ENCODE measurements around the gene SLC1A4.
"Not testable (repeated sequence)": the region's sequence is repeated elsewhere in the genome, so short reads cannot be mapped to it uniquely, and the experiment has no call there.

Gene SLC1A4

DNA sequence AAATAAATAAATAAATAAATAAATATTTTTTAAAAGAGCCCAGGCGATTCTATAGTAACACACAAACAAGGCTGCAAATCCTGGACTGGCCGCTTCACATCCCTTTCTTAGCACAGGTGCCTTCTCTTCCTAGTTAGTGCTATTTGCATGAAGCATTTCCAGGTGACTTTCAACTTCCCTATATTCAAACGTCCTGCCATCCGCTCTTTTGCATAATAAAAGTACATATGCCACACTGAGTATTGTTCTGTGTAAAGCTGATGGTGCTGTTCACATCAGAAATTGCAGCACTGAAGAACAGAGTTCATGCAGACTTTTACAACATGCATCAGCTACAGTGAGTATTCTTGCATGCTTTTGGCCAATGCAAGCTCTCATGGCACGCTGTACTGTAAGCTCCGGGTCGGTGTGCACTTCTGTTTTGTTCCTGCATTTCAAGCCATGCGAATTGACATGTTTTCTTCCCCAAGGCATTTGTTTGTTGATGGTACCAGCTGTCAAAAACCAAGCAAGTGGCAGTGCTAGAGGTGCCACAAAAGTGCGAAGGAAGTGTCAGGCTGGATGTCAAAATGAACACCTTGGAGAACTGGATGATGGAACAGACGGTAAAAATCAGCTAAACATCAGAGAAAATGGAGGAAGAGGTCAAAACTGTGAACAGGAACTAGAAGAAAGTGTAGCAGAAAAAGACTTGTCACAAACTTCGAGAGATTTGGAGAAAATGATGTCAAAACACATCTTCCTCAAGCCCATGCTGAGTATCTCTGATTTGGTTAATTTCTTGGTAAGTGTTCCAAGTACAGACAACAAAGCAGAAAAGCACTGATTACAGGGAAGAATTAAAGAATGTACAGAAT is 41.5 kb downstream of the SLC1A4 start:
- DNase-seq: no peak

DNA sequence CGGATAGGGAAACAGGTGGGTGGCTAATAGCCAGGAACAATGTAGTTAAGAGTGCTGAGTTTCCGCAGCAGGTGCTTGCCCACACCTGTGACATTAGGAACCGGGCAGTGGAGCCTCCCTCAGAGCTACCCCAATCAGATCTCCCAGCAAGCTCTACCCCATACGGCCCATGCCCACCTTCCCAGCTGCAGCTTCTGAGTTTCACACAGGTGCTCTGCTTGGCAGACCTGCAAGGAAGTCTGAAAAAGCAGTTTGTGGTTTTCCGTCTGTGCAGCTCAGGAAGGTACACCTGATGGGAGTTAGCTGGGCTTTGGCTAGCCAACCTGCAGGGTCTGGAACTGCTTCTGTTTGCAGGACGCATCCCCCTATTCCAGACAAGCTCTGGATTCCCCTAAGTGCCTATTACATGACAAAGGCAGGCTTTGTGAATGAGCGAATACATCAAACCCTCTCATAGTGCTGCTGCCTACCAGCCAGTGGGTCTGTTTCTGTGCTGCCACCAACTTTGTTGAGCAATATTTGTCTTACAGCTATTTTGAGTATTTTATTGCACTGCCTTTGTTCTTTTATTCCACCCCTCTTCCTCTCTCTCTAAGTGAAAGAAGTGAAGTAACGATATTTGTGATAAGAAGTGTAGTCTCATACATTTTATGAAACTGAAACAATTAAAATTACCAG is 42.3 kb downstream of the SLC1A4 start:
- peak; percentile 64 for DNase-seq

- DNase-seq: no peak
Measured at GRCh38 chr2:65032019-65032975, 43.1 kb downstream of the SLC1A4 start.

- DNase-seq: no peak
Measured at GRCh38 chr2:65033178-65033577, 44.0 kb downstream of the SLC1A4 start.

DNA sequence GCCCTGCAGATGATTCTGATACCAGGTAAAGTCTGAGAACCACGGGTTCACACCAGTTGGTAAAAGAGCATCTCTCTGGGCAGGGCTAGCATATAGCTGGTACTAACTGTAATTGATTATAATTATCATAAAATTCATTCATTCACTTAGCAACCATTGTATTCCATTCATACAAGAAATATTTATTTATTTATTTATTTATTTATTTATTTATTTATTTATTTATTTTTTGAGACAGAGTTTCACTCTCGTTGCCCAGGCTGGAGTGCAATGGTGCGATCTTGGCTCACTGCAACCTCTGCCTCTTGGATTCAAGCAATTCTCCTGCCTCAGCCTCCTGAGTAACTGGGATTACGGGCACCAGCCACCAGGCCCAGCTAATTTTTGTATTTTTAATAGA is 44.5 kb downstream of the SLC1A4 start:
- DNase-seq: not testable (repeated sequence)

- DNase-seq: no peak
Measured at GRCh38 chr2:65035351-65035943, 46.2 kb downstream of the SLC1A4 start.

GRCh38 chr2:65037178-65037577 is 48.0 kb downstream of the SLC1A4 start:
- DNase-seq: no peak

- DNase-seq: no peak
Measured at GRCh38 chr2:65039640-65040039, 50.4 kb downstream of the SLC1A4 start.

- peak; percentile 90 for DNase-seq
Measured at GRCh38 chr2:65040400-65041261, 51.4 kb downstream of the SLC1A4 start.

DNA sequence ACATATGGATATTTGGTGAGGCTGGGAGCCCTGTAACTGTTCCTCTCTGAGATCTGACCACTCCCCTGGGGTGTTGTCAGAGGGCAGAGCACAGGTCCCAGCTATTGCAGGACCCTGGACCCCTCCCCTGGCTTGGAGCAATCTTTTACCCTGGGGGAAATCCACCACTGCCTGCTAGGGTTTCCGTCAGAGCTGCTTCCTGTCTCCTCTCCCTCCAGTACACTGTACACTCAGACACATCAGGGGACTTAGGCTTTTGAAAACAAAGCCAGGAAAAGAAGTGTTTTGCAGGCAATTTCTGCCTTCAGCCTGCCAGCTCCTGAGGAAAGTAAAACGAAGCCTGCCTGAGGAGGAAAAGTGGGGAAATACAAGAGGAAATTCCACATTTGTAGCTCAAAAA is 53.8 kb downstream of the SLC1A4 start:
- no peak for DNase-seq

DNA sequence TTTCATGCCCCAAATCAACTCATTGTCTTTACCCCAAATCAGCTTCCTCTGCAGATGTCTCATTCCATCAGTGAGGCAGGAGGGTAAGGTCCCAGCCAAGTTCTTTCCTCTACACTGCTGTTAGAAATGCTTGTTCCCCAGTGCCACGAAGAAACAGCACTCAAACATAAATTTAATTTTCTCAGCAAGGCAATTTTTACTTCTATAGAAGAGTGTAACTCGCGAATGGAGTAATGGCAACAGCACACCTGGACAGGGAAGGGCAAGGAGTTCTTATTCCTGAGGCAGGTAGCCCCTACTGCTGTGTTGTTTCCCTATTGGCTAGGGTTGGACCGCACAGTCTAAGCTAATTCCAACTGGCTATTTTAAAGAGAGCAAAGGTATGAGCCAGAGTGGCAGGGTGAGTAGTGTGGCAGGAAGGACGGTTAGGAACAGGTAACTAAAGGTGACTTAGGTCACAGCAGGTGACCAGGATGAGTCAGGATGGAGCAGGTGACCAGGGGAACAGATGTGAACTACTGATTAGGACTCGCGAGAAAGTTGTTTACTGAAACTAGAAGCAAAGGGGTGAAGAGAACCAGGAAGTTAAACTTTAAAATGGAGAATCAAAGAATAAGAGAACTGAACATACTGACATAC is 55.0 kb downstream of the SLC1A4 start:
- DNase-seq: no peak

- DNase-seq: no peak
Measured at GRCh38 chr2:65045651-65046050, 56.5 kb downstream of the SLC1A4 start.

- DNase-seq: no peak
Measured at GRCh38 chr2:65046633-65047407, 57.6 kb downstream of the SLC1A4 start.

GRCh38 chr2:65049010-65049639 is 59.9 kb downstream of the SLC1A4 start:
- DNase-seq: no peak

GRCh38 chr2:65050931-65051330 is 61.7 kb downstream of the SLC1A4 start:
- no peak for DNase-seq

DNA sequence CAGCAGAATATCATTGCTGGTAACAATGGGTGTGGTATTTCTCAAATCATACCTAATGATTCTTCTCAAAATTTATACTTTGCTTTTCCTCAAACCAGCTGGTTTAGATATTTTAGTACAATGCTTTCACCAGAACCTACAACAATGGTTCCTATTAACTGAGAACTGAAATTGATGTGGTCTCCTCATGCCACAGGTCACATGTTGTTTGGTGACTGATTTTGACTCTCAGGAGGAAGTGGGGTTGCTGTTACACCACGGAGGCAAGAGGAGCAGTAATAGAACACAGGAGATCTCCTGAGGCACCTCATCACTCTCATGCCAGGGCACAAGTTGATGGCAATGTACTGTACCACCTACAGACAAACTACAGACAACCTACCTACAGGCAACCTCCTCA is 64.0 kb downstream of the SLC1A4 start:
- DNase-seq: peak; percentile 68

- no peak for DNase-seq
Measured at GRCh38 chr2:65054749-65055421, 65.7 kb downstream of the SLC1A4 start.

GRCh38 chr2:65055422-65056214 is 66.4 kb downstream of the SLC1A4 start:
- DNase-seq: no peak
